Measurements from ENCODE around the gene CREB3L2.
"Not testable (repeated sequence)": the region's sequence is repeated elsewhere in the genome, so short reads cannot be mapped to it uniquely, and the experiment has no call there.

CREB3L2 gene

GRCh38 chr7:137934176-137934826, 67.6 kb downstream of the CREB3L2 start:
- H3K9me3 ChIP-seq (ENCODE audit: control insufficient read depth, insufficient read depth, low read length), result no peaks in the 10 kb centered on the region
- H3K9ac ChIP-seq (ENCODE audit: low read depth, low read length), result no peak overlapping the region
- H3K4me3 ChIP-seq (ENCODE audit: low read depth, low read length), result no peak overlapping the region
- no peaks in the 10 kb centered on the region for H3K27me3 ChIP-seq (ENCODE audit: control insufficient read depth, insufficient read depth, low read length)
- H3K4me1 ChIP-seq (ENCODE audit: control insufficient read depth, insufficient read depth, low read length), result peaks cover 7% of the 10 kb centered on the region
- H3K36me3 ChIP-seq (ENCODE audit: control insufficient read depth, insufficient read depth, low read length), result no peaks in the 10 kb centered on the region

GRCh38 chr7:137933270-137934017, 68.4 kb downstream of the CREB3L2 start:
- no peaks in the 10 kb centered on the region for H3K36me3 ChIP-seq (ENCODE audit: control insufficient read depth, insufficient read depth, low read length)

DNA sequence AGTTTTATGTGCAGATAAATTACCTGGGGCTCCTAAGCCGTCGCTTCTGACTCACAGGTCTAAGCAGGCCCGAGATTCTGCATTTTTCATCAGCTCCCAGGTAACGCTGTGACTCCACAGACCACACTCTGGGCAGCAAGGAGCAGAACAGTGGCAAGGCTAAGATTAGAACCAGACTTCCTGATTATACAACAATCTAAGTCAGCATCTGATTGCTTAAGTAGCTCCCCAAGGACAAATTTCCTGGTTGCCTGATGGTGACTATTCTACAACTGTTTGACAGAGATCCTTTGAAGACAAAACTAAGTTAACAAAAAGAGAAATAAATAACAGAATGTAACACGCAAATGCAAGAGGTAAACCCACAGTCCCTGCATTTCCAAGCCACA, 69.0 kb downstream of the CREB3L2 start:
- no peaks in the 10 kb centered on the region for H3K9me3 ChIP-seq (ENCODE audit: control insufficient read depth, insufficient read depth, low read length)
- H3K4me1 ChIP-seq (ENCODE audit: control insufficient read depth, insufficient read depth, low read length), result peaks cover 7% of the 10 kb centered on the region
- no peaks in the 10 kb centered on the region for H3K36me3 ChIP-seq (ENCODE audit: control insufficient read depth, insufficient read depth, low read length)
- H3K4me3 ChIP-seq (ENCODE audit: low read depth, low read length), result no peak overlapping the region
- no peak overlapping the region for H3K9ac ChIP-seq (ENCODE audit: low read depth, low read length)
- H3K27me3 ChIP-seq (ENCODE audit: control insufficient read depth, insufficient read depth, low read length), result no peaks in the 10 kb centered on the region

More at GRCh38 chr7:137933270-137934017, 68.4 kb downstream of the CREB3L2 start:
- Histone ChIP-seq H3K4me1 (ENCODE audit: control insufficient read depth, insufficient read depth, low read length) (peaks cover 7% of the 10 kb centered on the region), H3K9me3 (ENCODE audit: control insufficient read depth, insufficient read depth, low read length) (no peaks in the 10 kb centered on the region), H3K27me3 (ENCODE audit: control insufficient read depth, insufficient read depth, low read length) (no peaks in the 10 kb centered on the region), H3K4me3 (ENCODE audit: low read depth, low read length) (no peak overlapping the region), H3K9ac (ENCODE audit: low read depth, low read length) (no peak overlapping the region)

GRCh38 chr7:137931823-137932222, 70.1 kb downstream of the CREB3L2 start:
- Histone ChIP-seq H3K4me3 (ENCODE audit: low read depth, low read length) (no peak overlapping the region), H3K36me3 (ENCODE audit: control insufficient read depth, insufficient read depth, low read length) (no peaks in the 10 kb centered on the region), H3K27me3 (ENCODE audit: control insufficient read depth, insufficient read depth, low read length) (no peaks in the 10 kb centered on the region), H3K4me1 (ENCODE audit: control insufficient read depth, insufficient read depth, low read length) (peaks cover 7% of the 10 kb centered on the region), H3K9me3 (ENCODE audit: control insufficient read depth, insufficient read depth, low read length) (no peaks in the 10 kb centered on the region), H3K9ac (ENCODE audit: low read depth, low read length) (no peak overlapping the region)

- Histone ChIP-seq H3K9me3 (ENCODE audit: control insufficient read depth, insufficient read depth, low read length) (no peaks in the 10 kb centered on the region), H3K36me3 (ENCODE audit: control insufficient read depth, insufficient read depth, low read length) (no peaks in the 10 kb centered on the region), H3K4me1 (ENCODE audit: control insufficient read depth, insufficient read depth, low read length) (peaks cover 7% of the 10 kb centered on the region), H3K9ac (ENCODE audit: low read depth, low read length) (no peak overlapping the region), H3K4me3 (ENCODE audit: low read depth, low read length) (no peak overlapping the region), H3K27me3 (ENCODE audit: control insufficient read depth, insufficient read depth, low read length) (no peaks in the 10 kb centered on the region)
Observed at GRCh38 chr7:137930581-137930980, 71.3 kb downstream of the CREB3L2 start.

DNA sequence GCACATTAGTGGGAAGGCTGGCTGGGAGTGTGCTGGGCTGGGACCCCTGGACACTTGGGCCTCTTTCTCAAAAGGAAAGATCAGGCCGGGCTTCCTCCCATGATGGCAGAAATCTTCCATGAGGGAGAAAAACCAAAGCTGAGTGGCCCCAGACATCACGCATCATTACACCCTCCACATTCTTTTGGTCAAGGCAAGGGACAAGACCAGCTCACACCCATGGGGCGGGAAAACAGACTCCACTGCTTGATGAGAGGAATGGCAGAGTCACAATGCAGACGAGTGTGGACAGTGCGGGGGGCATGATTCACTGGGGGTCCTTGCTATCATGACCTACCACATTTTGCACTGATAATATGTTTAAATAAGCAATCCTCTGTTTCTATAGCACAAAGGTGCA, 73.3 kb downstream of the CREB3L2 start:
- Histone ChIP-seq H3K4me3 (ENCODE audit: low read depth, low read length) (no peak overlapping the region), H3K9ac (ENCODE audit: low read depth, low read length) (no peak overlapping the region), H3K9me3 (ENCODE audit: control insufficient read depth, insufficient read depth, low read length) (no peaks in the 10 kb centered on the region), H3K4me1 (ENCODE audit: control insufficient read depth, insufficient read depth, low read length) (peaks cover 2% of the 10 kb centered on the region), H3K27me3 (ENCODE audit: control insufficient read depth, insufficient read depth, low read length) (no peaks in the 10 kb centered on the region), H3K36me3 (ENCODE audit: control insufficient read depth, insufficient read depth, low read length) (no peaks in the 10 kb centered on the region)

GRCh38 chr7:137927386-137927785, 74.5 kb downstream of the CREB3L2 start:
- Histone ChIP-seq H3K9ac (ENCODE audit: low read depth, low read length) (no peak overlapping the region), H3K9me3 (ENCODE audit: control insufficient read depth, insufficient read depth, low read length) (no peaks in the 10 kb centered on the region), H3K27me3 (ENCODE audit: control insufficient read depth, insufficient read depth, low read length) (no peaks in the 10 kb centered on the region), H3K4me1 (ENCODE audit: control insufficient read depth, insufficient read depth, low read length) (no peaks in the 10 kb centered on the region), H3K36me3 (ENCODE audit: control insufficient read depth, insufficient read depth, low read length) (no peaks in the 10 kb centered on the region), H3K4me3 (ENCODE audit: low read depth, low read length) (no peak overlapping the region)

DNA sequence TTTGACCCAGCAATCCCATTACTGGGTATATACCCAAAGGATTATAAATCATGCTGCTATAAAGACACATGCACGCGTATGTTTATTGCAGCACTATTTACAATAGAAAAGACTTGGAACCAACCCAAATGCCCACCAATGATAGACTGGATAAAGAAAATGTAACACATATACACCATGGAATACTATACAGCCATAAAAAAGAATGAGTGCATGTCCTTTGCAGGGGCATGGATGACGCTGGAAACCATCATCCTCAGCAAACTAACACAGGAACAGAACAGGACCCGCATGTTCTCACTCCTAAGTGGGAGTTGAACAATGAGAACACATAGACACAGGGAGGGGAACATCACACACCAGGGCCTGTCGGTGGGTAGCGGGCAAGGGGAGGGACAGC, 75.7 kb downstream of the CREB3L2 start:
- not testable (repeated sequence) for H3K4me3 ChIP-seq (ENCODE audit: low read depth, low read length); H3K4me1 ChIP-seq (ENCODE audit: control insufficient read depth, insufficient read depth, low read length); H3K9ac ChIP-seq (ENCODE audit: low read depth, low read length); H3K9me3 ChIP-seq (ENCODE audit: control insufficient read depth, insufficient read depth, low read length); H3K36me3 ChIP-seq (ENCODE audit: control insufficient read depth, insufficient read depth, low read length); H3K27me3 ChIP-seq (ENCODE audit: control insufficient read depth, insufficient read depth, low read length)

GRCh38 chr7:137925754-137926153, 76.1 kb downstream of the CREB3L2 start:
- H3K9me3 ChIP-seq (ENCODE audit: control insufficient read depth, insufficient read depth, low read length), result no peaks in the 10 kb centered on the region
- no peak overlapping the region for H3K9ac ChIP-seq (ENCODE audit: low read depth, low read length)
- peaks cover 2% of the 10 kb centered on the region for H3K4me1 ChIP-seq (ENCODE audit: control insufficient read depth, insufficient read depth, low read length)
- no peaks in the 10 kb centered on the region for H3K27me3 ChIP-seq (ENCODE audit: control insufficient read depth, insufficient read depth, low read length)
- H3K4me3 ChIP-seq (ENCODE audit: low read depth, low read length), result no peak overlapping the region
- no peaks in the 10 kb centered on the region for H3K36me3 ChIP-seq (ENCODE audit: control insufficient read depth, insufficient read depth, low read length)

DNA sequence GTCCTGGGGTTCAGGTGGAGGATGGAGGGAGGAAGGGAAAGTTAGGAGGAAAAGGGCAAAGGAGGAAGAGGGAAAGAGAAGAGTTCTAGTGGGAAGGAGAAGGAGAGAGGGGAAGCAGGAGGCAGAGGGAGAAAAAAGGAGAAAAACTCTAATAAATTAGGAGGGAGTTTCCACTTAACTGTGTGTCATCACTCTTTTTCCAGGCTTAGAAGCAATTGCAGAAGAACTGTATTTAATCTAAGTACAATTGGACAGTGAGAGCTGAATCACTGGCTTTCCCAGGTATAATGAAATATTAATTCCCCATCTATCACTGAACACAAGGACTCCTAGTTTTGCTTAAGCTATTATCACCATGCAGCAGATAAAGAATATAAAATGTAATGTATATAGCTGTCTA, 76.8 kb downstream of the CREB3L2 start:
- Histone ChIP-seq H3K4me3 (ENCODE audit: low read depth, low read length) (no peak overlapping the region), H3K9me3 (ENCODE audit: control insufficient read depth, insufficient read depth, low read length) (no peaks in the 10 kb centered on the region), H3K4me1 (ENCODE audit: control insufficient read depth, insufficient read depth, low read length) (peaks cover 7% of the 10 kb centered on the region), H3K27me3 (ENCODE audit: control insufficient read depth, insufficient read depth, low read length) (no peaks in the 10 kb centered on the region), H3K36me3 (ENCODE audit: control insufficient read depth, insufficient read depth, low read length) (no peaks in the 10 kb centered on the region), H3K9ac (ENCODE audit: low read depth, low read length) (no peak overlapping the region)

DNA sequence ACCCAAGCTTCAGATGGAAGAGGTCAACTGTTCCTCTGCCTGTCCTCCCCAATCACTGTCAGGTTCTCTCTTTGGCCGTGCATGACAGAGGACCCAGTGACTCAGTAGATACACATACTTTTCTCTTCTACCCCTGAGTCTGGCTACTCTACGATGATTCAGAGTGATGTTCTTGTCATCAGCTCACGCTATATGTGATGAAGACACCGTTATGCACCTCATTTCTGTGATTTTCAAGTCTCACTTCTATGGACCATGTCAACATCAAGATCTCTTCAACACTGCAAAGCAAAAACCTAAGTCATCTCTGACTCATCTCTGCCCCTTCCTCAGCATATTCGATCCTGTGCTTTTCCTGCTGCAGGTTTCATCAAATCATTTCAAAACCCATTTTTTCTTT, 78.5 kb downstream of the CREB3L2 start:
- no peak overlapping the region for H3K4me3 ChIP-seq (ENCODE audit: low read depth, low read length)
- H3K4me1 ChIP-seq (ENCODE audit: control insufficient read depth, insufficient read depth, low read length), result peaks cover 7% of the 10 kb centered on the region
- H3K36me3 ChIP-seq (ENCODE audit: control insufficient read depth, insufficient read depth, low read length), result no peaks in the 10 kb centered on the region
- no peaks in the 10 kb centered on the region for H3K9me3 ChIP-seq (ENCODE audit: control insufficient read depth, insufficient read depth, low read length)
- H3K27me3 ChIP-seq (ENCODE audit: control insufficient read depth, insufficient read depth, low read length), result no peaks in the 10 kb centered on the region
- H3K9ac ChIP-seq (ENCODE audit: low read depth, low read length), result no peak overlapping the region

GRCh38 chr7:137920637-137921399, 81.1 kb downstream of the CREB3L2 start:
- no peak overlapping the region for H3K9ac ChIP-seq (ENCODE audit: low read depth, low read length)
- no peaks in the 10 kb centered on the region for H3K36me3 ChIP-seq (ENCODE audit: control insufficient read depth, insufficient read depth, low read length)
- no peaks in the 10 kb centered on the region for H3K9me3 ChIP-seq (ENCODE audit: control insufficient read depth, insufficient read depth, low read length)
- peaks cover 7% of the 10 kb centered on the region for H3K4me1 ChIP-seq (ENCODE audit: control insufficient read depth, insufficient read depth, low read length)
- H3K4me3 ChIP-seq (ENCODE audit: low read depth, low read length), result no peak overlapping the region
- no peaks in the 10 kb centered on the region for H3K27me3 ChIP-seq (ENCODE audit: control insufficient read depth, insufficient read depth, low read length)

Data from iPS-15b (cell line).